Ramos (cell line): Measurements from ENCODE around the gene PAX2.
"Not testable (repeated sequence)": the region's sequence is repeated elsewhere in the genome, so short reads cannot be mapped to it uniquely, and the experiment has no call there.

Source experiments
- in situ Hi-C: fragments of 300-500 bp; cut with MboI; formaldehyde crosslinking; loops from one replicate; pipeline ENCODE4 v1.14.3; 2022; ENCODE audit warnings: low sequenced_read_pairs; ENCODE audit not compliant: unreplicated experiment

PAX2 gene

DNA sequence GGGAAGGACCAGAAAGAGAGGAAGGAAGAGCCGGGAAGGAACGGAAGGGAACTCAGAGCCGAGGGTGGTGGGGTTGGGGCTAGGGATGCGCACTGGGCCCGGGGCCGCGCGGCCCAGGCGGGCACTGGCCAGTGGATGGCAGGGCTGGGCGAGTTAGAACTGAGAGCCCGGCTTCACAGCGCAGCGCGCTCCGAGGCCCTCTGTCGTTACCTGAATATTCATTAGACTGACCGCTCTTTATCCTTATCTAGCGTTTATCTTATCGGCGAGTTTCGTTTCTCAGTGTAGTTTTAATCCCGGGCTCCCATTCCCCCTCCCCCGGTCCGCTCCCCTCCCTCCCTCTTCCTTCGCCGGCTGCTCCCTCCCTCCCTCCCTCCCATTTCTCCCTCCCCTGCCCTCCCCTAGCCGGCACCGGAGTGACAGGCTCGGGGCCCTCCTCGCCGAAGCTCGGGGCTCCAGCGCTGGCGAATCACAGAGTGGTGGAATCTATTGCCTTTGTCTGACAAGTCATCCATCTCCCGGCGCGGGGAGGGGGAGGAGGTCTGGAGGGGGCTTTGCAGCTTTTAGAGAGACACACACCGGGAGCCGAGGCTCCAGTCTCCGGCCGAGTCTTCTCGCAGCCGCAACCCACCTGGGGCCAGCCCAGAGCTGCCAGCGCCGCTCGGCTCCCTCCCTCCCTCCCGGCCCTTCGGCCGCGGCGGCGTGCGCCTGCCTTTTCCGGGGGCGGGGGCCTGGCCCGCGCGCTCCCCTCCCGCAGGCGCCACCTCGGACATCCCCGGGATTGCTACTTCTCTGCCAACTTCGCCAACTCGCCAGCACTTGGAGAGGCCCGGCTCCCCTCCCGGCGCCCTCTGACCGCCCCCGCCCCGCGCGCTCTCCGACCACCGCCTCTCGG lies at the start of gene PAX2:
TSS of gene PAX2 (plus strand) at position 596 of the 895 bp plus-strand sequence. CDS start 679 bp downstream, outside the sequence.
- in situ Hi-C loops, result loop anchor here (5.0 kb wide), 1 partner anchor 78 kb away; no protein-coding TSS in a partner anchor

DNA sequence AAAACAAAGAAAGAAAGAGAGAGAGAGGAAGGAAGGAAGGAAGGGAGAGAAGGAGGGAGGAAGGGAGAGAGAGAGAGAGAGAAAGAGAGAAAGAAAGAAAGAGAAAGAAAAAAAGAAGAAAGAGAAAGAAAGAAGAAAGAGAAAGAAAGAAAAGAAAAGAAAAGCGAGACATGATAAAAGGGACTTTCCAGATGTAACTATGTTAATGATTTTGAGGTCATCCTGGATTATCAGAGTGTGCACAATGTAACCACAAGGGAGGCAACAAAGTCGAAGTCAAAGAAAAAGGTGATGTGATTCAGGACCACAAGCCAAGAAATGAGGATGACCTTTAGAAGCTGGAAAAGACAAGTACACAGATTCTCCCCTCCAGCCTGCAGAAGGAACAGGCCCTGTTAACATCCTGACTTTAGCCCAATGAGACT lies 48.9 kb upstream of the PAX2 start:
- in situ Hi-C loops, result no loop called here

DNA sequence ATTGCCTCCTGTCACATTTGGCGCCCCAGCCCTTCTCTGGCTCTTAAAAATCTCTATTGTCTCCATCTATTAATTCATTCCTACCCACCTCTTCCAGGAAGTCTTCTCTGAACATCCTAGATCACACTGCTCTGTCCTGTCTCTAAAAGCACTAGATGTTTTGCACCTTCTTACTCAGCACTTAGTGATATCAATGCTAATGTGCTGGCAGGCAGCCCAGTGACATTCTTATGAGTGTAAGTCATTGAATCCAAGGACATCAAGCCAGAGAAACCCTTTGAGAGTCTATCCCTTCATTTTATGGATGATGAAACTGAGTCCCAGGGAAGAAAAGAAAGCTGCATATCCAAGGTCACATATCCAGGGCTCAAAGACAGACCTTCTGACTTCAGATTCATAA lies 48.3 kb upstream of the PAX2 start:
- in situ Hi-C loops, result no loop called here

DNA sequence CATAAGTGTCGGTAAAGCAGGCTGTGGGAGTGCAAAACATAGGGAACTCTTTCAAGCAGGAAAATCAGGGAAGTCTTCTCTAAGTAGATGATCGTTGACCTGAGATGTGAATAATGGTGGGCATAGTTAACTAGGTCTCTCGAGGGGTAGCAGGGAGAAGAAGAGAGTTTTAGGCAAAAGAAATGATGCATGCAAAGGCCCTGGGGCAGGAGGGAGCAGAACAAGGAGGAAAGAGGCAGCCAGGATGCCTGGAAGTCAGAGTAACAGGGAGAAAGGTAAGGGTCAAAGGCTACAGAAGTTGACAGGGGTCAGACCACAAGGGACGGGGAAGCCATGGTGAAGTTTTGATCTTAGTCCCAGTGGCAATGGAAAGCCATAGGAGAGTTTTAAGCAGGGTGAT lies 47.8 kb upstream of the PAX2 start:
- in situ Hi-C loops, result no loop called here

DNA sequence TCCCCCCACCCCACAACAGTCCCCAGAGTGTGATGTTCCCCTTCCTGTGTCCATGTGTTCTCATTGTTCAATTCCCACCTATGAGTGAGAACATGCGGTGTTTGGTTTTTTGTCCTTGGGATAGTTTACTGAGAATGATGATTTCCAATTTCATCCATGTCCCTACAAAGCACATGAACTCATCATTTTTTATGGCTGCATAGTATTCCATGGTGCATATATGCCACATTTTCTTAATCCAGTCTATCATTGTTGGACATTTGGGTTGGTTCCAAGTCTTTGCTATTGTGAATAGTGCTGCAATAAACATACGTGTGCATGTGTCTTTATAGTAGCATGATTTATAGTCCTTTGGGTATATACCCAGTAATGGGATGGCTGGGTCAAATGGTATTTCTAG lies 43.7 kb upstream of the PAX2 start:
- in situ Hi-C loops, result not testable (repeated sequence)

DNA sequence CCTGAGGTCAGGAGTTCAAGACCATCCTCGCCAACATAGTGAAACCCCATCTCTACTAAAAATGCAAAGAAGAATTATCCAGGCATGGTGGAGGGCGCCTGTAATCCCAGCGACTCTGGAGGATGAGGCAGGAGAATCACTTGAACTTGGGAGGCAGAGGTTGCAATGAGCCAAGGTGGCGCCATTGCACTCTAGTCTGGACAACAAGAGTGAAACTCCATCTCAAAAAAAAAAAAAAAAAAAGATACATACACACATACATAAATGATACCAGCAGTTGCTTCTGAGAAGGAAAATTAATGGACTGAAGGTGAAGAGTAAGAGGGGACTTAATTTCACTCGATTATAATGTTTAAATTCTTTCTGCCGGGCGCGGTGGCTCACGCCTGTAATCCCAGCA lies 40.2 kb upstream of the PAX2 start:
- in situ Hi-C loops, result no loop called here

DNA sequence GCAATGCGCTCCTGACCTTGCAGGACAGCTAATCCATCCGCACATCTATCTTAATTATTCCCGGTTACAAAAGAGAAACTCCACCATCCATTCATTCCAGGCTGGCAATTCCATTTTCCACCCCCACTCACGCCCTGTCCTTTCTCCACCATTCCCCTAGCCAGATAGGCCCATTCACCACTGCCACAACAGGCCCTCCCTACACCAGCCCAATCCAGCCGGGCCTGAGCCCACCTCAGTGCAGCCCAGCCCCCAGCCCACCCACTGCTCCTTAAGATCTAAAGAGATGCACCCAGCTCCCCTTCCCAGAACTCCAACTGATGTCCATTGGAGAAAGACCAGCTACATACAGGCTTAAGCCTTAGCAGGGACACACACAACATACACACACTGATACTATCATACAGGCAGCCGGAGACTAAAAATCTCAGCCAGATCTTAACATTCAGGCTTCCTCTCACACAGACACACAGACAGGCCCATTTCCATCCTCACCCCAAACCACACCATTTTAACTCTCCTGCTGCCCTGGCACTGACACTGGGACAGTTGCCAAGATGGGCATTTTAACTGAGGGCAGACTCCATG lies 38.0 kb upstream of the PAX2 start:
- in situ Hi-C loops, result no loop called here

DNA sequence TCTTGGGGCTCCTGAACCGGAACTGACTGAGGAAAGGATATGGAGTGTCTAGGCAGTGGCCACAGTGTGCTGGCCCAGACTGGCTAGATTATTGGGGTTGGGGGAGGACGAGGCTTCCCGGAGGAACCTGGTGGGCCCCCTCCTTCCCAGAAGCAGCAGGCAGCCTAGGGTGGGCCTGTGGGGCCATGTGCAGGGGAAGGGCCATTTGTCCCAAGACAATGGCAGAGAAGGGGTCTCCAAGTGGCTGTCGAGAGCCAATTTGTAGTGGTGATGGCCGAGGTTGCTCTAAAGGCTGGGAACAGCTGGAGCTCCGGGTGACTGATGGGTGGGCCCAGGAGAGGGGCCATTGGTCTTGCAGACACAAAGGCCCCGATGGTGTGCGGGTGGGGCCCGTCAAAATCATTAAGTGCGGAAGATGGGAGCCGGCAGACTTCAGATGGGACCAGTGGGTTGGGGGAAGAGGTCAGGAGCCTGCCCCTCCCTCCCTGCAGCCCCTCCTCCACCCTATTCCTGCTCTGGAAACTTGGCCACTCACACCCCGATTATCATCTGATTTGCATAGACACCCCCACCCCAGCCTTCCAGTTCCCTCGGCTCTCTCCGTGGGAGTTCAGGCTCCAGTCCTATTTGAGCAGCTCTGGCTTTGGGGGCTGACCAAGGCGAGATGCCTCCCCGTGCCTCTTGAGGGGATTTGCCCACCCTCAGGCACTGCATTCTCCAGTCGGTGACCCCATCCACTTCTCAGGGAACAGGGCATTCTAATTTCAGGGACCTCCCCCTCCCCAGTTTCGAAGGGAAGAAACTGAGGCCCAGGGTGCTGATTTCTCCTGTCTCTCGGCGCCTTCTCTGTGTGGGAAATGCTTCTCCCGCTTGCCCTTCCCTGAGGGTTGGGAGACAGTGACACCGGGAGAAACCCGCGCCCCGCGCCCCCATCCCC lies 36.0 kb upstream of the PAX2 start:
- in situ Hi-C loops, result no loop called here

DNA sequence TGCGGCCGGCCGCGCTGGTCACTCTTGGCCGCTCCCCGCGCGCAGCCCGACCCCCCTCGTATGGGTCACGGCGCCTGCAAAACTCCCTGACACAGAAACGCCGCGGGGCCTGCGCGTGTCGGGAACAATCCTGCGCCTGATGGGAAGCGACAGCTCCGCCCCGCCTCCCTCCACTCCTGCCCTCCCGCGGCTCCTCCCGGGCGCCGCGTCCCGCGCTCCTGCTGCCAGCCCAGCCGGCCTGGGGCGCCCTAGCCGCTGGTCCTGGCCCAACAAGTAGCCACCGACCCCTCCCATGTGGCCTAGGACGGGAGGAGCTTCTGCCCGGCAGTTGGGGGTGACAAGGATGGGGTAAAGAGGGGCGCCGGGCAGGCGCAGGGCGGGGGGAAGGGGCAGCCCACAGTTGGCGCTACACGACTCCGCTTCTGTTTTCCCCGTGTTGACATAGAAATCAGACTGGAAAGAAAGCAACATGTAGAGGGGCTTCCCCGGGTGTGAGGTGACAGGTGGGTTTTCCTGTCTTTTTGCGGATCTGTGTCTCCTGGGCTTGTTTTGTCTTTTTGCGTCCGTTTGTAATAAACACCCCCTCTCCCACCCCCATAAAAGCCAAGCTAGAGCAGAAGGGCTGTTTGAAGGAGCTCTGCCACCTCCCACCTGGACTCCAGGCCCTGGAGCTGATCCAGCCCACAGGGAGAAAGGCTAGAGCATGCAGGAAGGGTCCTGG lies 35.1 kb upstream of the PAX2 start:
- in situ Hi-C loops, result no loop called here

DNA sequence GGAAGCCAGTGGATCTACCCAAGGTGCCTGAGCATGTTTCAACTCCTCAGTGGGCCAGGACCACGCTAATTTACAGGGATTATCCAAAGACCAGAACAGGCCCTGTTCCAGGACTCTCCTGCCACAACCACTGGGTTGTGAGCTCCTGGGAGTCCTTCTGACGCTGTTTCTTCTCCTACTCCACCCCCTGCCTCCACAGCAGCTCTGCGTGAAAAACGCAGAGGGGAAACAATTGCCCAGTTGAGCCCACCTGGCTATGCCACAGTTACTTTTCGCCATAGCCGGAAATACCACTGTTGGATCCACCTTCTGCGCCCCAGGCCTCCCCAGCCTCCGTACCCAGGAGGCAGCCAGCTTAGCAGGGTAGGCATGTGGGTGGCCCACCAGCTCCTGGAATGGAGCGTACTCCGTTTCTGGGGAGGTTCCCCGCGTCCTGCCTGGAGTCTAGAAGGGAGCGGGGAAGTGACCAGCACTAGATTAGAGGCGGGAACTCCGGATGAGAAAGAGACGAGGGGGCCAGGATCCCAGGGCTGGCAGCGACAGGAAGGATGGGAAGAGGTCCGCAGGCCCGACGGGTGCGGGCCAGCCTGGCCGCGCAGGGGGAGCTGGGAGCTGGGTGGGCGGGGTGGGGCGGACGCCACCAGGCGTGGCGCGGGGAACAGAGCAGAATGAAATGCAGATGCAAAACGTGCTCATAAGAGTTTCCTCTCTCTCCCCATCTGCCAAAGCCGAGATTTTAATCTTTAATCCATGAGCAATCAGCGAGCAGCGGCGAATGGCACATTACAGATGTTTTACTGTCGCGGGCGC lies 32.1 kb upstream of the PAX2 start:
- in situ Hi-C loops, result no loop called here

DNA sequence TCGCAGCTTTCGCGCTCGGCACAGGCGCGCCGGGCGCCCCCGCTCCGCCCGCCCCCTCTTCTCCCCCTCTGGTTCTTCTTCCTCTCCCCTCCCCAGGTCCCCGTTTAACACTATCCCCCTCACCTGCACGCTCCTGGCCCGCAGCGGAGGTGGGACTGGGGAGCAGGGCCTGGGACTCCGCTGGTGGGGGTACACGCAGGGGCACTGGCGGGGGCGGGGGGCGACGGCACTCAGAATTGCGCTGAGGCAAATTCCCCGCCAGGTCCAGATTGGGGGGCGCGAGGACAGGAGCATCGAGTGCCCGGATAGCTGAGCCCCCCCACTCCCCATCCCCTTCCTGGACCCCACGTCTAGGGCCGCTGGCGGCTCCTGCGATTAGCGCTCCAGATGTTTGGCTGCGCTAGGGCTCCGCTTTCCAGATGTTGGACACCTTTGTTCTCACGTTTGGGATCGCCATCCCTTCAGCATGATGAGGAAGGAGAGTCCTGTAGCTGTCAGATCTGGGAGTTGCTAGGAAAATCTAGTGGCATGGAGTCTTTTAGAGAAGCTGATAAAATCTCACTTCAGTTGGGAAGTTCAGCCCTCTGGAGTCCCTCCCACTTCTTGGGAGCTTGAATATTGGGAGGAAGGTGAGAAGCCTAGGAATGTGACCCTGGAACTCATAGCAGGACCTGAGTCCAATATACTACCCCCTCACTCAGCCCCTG lies 31.4 kb upstream of the PAX2 start:
- in situ Hi-C loops, result no loop called here

DNA sequence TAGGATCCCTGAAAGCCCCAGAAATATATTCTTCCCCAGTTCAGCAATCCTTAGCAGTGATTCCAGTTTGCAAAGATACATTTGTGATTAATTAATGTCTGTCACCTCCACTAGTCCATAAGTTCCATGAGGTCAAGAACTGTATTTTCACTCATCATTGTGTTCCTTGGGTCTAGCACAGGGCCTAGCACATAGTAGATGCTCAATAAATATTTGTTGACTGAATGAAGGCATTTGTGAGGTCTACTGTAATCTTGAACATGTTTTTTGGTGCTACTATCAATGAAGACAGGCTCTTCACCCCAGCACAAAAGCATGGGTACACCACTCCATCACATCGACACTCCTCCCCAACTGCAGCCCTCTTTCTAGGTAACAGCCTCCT lies 30.8 kb upstream of the PAX2 start:
- in situ Hi-C loops, result no loop called here

DNA sequence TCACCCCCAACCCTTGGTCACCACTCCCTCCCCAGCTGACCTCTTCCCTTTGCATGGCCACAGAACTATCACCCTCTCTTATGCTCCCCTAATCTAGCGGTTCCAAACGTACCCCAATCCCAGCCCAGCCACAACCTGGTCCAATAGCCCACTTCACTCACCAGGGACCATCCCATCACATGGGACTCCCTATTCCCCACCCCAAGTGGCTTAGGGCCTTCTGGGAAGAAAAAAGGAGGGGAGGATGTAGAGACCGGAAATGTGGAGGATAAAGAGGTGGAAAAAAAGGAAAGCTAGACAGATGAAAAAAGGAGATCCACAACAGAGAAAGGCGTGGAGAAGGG lies 30.3 kb upstream of the PAX2 start:
- in situ Hi-C loops, result no loop called here

DNA sequence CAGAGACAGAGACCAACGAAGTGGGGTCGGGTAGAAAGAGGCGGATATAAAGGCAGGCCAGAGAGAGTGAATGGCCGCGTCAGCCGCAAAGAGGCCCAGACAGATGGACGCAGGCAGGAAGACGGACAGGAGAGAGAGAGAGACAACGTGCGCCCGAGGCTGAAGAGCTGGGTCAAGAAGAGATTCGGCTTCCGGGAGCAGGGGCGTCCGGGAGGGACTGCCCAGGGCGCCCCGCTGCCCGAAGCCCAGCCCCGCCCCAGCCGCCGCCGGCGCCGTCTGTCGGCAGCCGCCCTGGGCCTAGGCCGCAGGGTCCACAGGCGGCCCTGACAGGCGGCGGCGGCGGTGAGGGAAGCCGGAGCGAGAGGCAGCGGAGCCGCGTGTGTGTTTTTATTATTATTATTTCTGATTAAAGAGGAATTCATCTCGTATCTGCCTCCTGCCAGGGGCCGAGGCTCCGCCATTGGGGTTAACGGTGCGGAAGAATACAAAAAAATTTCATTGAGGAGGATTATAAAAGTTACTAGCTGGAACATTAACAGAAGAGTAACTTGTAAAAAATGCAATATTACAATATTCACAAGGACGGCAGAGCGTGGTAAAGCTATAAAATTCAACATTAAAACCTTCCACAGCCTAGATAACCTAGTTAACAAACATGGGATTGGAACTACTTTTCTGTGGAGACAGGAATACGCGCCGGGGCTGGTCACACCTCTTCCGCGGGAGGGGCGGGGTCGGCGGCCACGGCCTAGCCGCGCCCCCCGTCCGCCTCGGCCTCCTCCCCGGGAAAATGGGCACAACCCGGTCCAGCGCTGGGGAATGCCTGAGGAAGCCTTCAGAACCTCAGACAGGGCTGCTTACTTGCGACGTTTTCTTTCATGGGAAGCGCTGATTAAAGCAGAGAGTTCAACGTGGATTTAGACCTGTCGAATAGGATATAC lies 29.7 kb upstream of the PAX2 start:
- in situ Hi-C loops, result no loop called here

DNA sequence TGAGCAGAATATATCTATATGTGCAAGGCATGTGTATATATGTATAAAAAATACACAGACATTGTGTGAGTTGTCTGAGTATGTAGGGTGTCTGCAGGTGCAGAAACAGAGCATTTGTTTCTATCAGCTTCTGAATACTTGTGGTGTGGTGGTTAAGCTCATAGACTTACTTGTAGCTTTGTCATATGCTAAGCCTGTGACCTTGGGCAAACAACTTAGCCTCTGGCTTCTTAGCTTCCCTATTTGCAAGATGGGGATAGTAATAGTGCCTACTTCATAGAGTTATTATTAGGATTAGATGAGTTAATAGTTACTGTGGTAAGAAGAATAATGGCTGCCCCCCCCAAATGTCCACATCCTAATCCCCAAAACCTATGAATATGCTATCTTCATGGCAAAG lies 28.2 kb upstream of the PAX2 start:
- in situ Hi-C loops, result no loop called here

DNA sequence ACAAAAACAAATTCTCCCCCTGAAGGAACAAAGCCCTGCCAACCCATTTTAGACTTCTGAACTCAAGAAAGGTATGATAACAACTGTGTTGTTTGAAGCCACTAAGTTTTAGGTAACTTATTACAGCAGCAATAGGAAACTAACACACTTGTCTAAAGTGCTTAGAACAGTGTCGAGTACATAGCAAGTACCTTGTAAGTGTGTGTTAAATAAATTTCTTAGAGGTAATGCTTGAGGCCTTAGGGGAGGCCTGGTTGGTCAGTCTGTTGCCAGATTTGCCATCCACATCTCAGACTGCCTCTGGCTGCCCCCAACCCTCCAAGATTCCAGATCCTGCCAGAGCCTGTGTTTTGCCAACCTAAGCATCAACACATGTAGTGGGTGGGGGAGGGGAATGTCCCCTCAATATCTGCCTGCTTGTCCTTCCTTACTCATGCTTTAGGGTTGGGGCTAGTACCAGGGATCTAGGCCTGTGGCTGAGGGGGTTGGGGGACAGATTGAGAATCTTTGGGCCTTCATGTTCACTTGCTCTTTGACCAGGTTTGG lies 27.1 kb upstream of the PAX2 start:
- in situ Hi-C loops, result no loop called here

DNA sequence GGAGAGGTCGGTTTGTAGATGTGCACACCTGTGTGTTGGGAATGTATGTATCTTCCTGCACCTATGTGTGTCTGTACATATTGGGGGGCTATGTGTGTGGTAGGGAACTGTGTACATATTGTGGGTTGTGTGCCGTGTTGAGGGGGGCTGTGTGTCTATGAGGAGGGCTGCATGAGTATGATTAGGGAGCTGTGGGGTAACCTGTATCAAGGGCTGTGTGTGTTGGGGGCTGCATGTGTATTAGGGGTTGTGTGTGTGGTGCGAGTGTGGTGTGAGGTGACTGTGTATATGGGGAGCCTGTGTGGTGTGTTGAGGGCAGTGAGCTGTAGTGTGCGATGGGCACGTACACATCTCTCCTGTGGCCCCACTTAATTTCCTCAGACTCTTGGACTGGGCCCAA lies 22.2 kb upstream of the PAX2 start:
- in situ Hi-C loops, result no loop called here
